Measurements from ENCODE around the gene SPN. TPM values are rescaled to one million over a fixed set of nuclear protein-coding genes. Genes with fewer than 3 reads are reported as not detected.
"Not testable (repeated sequence)": the region's sequence is repeated elsewhere in the genome, so short reads cannot be mapped to it uniquely, and the experiment has no call there.

SPN gene
- total and polyA plus RNA-seq, 9 of the 15 experiments (the other 6 are each of a cell fraction or from before 2014, with no cell fraction given), result 24.3 to 225 (median 79.4) TPM

- WGBS (ENCODE audit: insufficient coverage, low coverage, missing lambda C conversion rate), result 18% methylated on average over 23 of the region's 23 CpGs
- POLR2A ChIA-PET, result interaction anchor here (0.6 to 4.5 kb wide), 9 partner anchors 10 to 410 kb away, joined by 3 to 30 read pairs (median 4); partner anchors contain the start of genes QPRT and SPN
- CTCF ChIA-PET (ENCODE audit: low intra/inter-chr PET ratio); H2AFZ ChIP-seq (ENCODE audit: low read depth, low read length); H3K27me3 ChIP-seq (ENCODE audit: control insufficient read depth in 2 of 2, insufficient read depth in 2 of 2, low read length in 2 of 2); H3K9ac ChIP-seq (ENCODE audit: insufficient read depth in 1 of 2, low read depth in 2 of 2, low read length in 2 of 2); H3K4me3 ChIP-seq; H3K9me3 ChIP-seq (replicated peaks; ENCODE audit: control insufficient read depth, insufficient read depth, low read depth, low read length); BruUV-seq (replicated peaks); H3K9me1 ChIP-seq (ENCODE audit: control insufficient read depth, insufficient read depth, low read length): not testable (repeated sequence)
- H3K4me1 ChIP-seq (replicated peaks in 1 of 2; ENCODE audit: control insufficient read depth in 2 of 2, insufficient read depth in 2 of 2, low read length in 2 of 2), result peaks cover 15 to 38% of the 10 kb centered on the region in 2 experiments
- ATAC-seq, result peak; percentile 54
- intact Hi-C loops (cut with micrococcal nuclease), result loop anchor here (5.0 kb wide), 1 partner anchor 47 kb away; no protein-coding TSS in a partner anchor
- peak; percentile 84 for FAIRE-seq
- in situ Hi-C loops (cut with MboI), result loop anchor here (10.0 kb wide), 1 partner anchor 335 kb away; the partner anchor contains the start of gene C16orf92
- peaks cover 40% of the 10 kb centered on the region; the same call in 2 of the 3 replicates for H3K36me3 ChIP-seq (ENCODE audit: control insufficient read depth, insufficient read depth, low read length)
- peaks cover 51% of the 10 kb centered on the region for H3K79me2 ChIP-seq (ENCODE audit: control insufficient read depth, insufficient read depth, low read length)
- DNase-seq (ENCODE audit: extremely low read depth in 1 of 4, low spot score in 3 of 4), result peak in 1 of 4 experiments; percentile 76
- 0 out of 2 replicates have a peak, but pooled peaks cover 15% of the 10 kb centered on the region for H4K20me1 ChIP-seq (replicated peaks; ENCODE audit: control insufficient read depth, insufficient read depth, low read length)
- H3K4me2 ChIP-seq (ENCODE audit: insufficient read depth, low read length), result peak overlapping the region; percentile 62
- peak overlapping the region; percentile 61; the same call in 2 of the 3 replicates for H3K27ac ChIP-seq (ENCODE audit: extremely low read depth, low read depth, low read length)
- peak in 1 of 2 experiments; percentile 42; a peak in 1 of 4 replicates for TF ChIP-seq HDAC1 (IDR thresholded peaks at IDR 0.05)
- peak in 1 of 2 experiments; percentile 57; a peak in 1 of 4 replicates for TF ChIP-seq ZNF639 (CRISPR knock-in tag; conservative IDR thresholded peaks at IDR 0.05 in 1 of 2, IDR thresholded peaks at IDR 0.05 in 1 of 2)
- peak; percentile 94 for TF ChIP-seq TFAP4 (CRISPR knock-in tag; IDR thresholded peaks at IDR 0.05; ENCODE audit: borderline replicate concordance)
- 0 out of 2 replicates have a peak, but pooled peaks have one; percentile 5 for TF ChIP-seq FOSL1 (tag; conservative IDR thresholded peaks at IDR 0.05)
- 0 out of 4 replicates have a peak, but pooled peaks of 1 of the 2 experiments have one; percentile 20 for TF ChIP-seq NRF1 (conservative IDR thresholded peaks at IDR 0.05 in 1 of 2, IDR thresholded peaks at IDR 0.05 in 1 of 2)
- TF ChIP-seq DMBX1 (CRISPR knock-in tag; IDR thresholded peaks at IDR 0.05; ENCODE audit: borderline replicate concordance), result peak; percentile 59; the same call in 1 of the 2 replicates
- TF ChIP-seq HMBOX1 (IDR thresholded peaks at IDR 0.05), result peak; percentile 73
- TF ChIP-seq DACH1 (IDR thresholded peaks at IDR 0.05; ENCODE audit: partially characterized antibody), result peak; percentile 76
- peak; percentile 15 to 62; a peak in 2 of 4 replicates for TF ChIP-seq RCOR1 (IDR thresholded peaks at IDR 0.05; ENCODE audit: borderline replicate concordance in 1 of 2, low read depth in 2 of 2, low read length in 2 of 2)
- TF ChIP-seq TAL1 (IDR thresholded peaks at IDR 0.05), result peak; percentile 83
- TF ChIP-seq SOX6 (IDR thresholded peaks at IDR 0.05), result peak; percentile 75
- peak; percentile 84 for TF ChIP-seq HDAC3 (IDR thresholded peaks at IDR 0.05; ENCODE audit: borderline replicate concordance, partially characterized antibody)
- TF ChIP-seq DPF2 (IDR thresholded peaks at IDR 0.05), result peak; percentile 90
- peak; percentile 90 for TF ChIP-seq NCOR1 (IDR thresholded peaks at IDR 0.05)
- TF ChIP-seq KLF16 (IDR thresholded peaks at IDR 0.05), result peak; percentile 70
- peak; percentile 89 for TF ChIP-seq TCF3 (CRISPR knock-in tag; IDR thresholded peaks at IDR 0.05)
- TF ChIP-seq KDM1A (IDR thresholded peaks at IDR 0.05), result peak; percentile 93 to 95
- 0 out of 2 replicates have a peak, but pooled peaks have one; percentile 20 for TF ChIP-seq TRIM28 (IDR thresholded peaks at IDR 0.05)
- peak; percentile 52; the same call in 1 of the 2 replicates for TF ChIP-seq RNF2 (IDR thresholded peaks at IDR 0.05)
These were observed 26.7 kb downstream of the SPN start for GRCh38 chr16:29689490-29690351.
